Colonic mucosa (tissue), 4 donors: Measurements from ENCODE around the gene ING1. TPM values are rescaled to one million over a fixed set of nuclear protein-coding genes. Genes with fewer than 3 reads are reported as not detected.
"Not testable (repeated sequence)": the region's sequence is repeated elsewhere in the genome, so short reads cannot be mapped to it uniquely, and the experiment has no call there.

ENCODE experiments used
- DNase-seq: peaks from one replicate; pipeline ENCODE4 v3.0.0-alpha.2; 2020
- H3K27ac ChIP-seq: fragments of 200-600 bp; one replicate; pipeline ENCODE4 v1.8.0; 2021
- H3K27me3 ChIP-seq: fragments of 200-600 bp; one replicate; pipeline ENCODE4 v1.8.0; 2021
- H3K36me3 ChIP-seq: fragments of 200-600 bp; one replicate; pipeline ENCODE4 v1.8.0; 2021
- H3K4me1 ChIP-seq: fragments of 200-600 bp; one replicate; pipeline ENCODE4 v1.8.0; 2021; ENCODE audit warnings: mild to moderate bottlenecking
- H3K4me3 ChIP-seq: fragments of 200-600 bp; one replicate; pipeline ENCODE4 v1.8.0; 2021
- H3K9ac ChIP-seq, 2 donors: one replicate each; pipeline ENCODE4 v1.7.0; 2013; ENCODE audit warnings: control low read depth in 2 of 2, low read depth in 2 of 2, low read length in 2 of 2
- H3K9me3 ChIP-seq: fragments of 200-600 bp; one replicate; pipeline ENCODE4 v1.8.0; 2021
- CTCF ChIP-seq: fragments of 200-600 bp; IDR thresholded peaks from one replicate; pipeline ENCODE4 v1.8.0; 2022; ENCODE audit warnings: antibody characterized with exemption, mild to moderate bottlenecking
- intact Hi-C: fragments of 100-400 bp; cut with DNase I; formaldehyde crosslinking; loops from one replicate; pipeline ENCODE4 v1.14.1; 2022
- total RNA-seq, 2 donors: library from RNA; stranded (reverse); fragmentation: NEBNext Ultra II Directional in 1 of 2; extraction: Animal tissue kit (Norgen Biotek cat#: 25700) in 1 of 2; gene quantifications; one replicate each; pipeline ENCODE4 v1.2.1, GENCODE V29; 2021
- donor health status: healthy.
- donor health status: DM: no; HTN: no; CAD: no.
- donor health status: DM: no; HTN: no; CAD: no.

Gene ING1
- total RNA-seq, 2 donors from 2014 or later: 17.4 to 17.9 TPM

GRCh38 chr13:110722971-110723370 is 9.5 kb downstream of the ING1 start:
- intact Hi-C loops: no loop called here
- no peak for TF ChIP-seq CTCF
- no peaks in the 10 kb centered on the region for H3K36me3 ChIP-seq
- H3K27me3 ChIP-seq: no peaks in the 10 kb centered on the region
- no peak for DNase-seq
- H3K27ac ChIP-seq: no peak overlapping the region
- H3K9ac ChIP-seq: no peak overlapping the region
- no peaks in the 10 kb centered on the region for H3K9me3 ChIP-seq
- no peak overlapping the region for H3K4me3 ChIP-seq
- H3K4me1 ChIP-seq: peaks cover 3% of the 10 kb centered on the region

GRCh38 chr13:110723598-110723997 is 10.1 kb downstream of the ING1 start:
- no peak overlapping the region for H3K4me3 ChIP-seq
- no peaks in the 10 kb centered on the region for H3K4me1 ChIP-seq

GRCh38 chr13:110726153-110726552 is 12.7 kb downstream of the ING1 start:
- intact Hi-C loops, H3K27me3 ChIP-seq, H3K9me3 ChIP-seq, H3K27ac ChIP-seq, DNase-seq, H3K9ac ChIP-seq, H3K36me3 ChIP-seq, H3K4me3 ChIP-seq, H3K4me1 ChIP-seq: not testable (repeated sequence)

More at GRCh38 chr13:110723598-110723997, 10.1 kb downstream of the ING1 start:
- Histone ChIP-seq H3K9ac (no peak overlapping the region), H3K9me3 (no peaks in the 10 kb centered on the region), H3K27me3 (no peaks in the 10 kb centered on the region), H3K36me3 (no peaks in the 10 kb centered on the region), H3K27ac (no peak overlapping the region)
- TF ChIP-seq CTCF: no peak
- no peak for DNase-seq
- intact Hi-C loops: no loop called here

GRCh38 chr13:110726726-110727125 is 13.2 kb downstream of the ING1 start:
- Histone ChIP-seq H3K27ac (no peak overlapping the region), H3K9ac (no peak overlapping the region), H3K27me3 (no peaks in the 10 kb centered on the region), H3K4me1 (no peaks in the 10 kb centered on the region), H3K9me3 (no peaks in the 10 kb centered on the region), H3K4me3 (no peak overlapping the region), H3K36me3 (no peaks in the 10 kb centered on the region)
- no peak for TF ChIP-seq CTCF
- no peak for DNase-seq
- intact Hi-C loops: no loop called here

GRCh38 chr13:110731072-110731471 is 17.6 kb downstream of the ING1 start:
- intact Hi-C loops: no loop called here
- H3K4me3 ChIP-seq: no peak overlapping the region
- DNase-seq: no peak
- H3K4me1 ChIP-seq: no peaks in the 10 kb centered on the region
- H3K9ac ChIP-seq: no peak overlapping the region
- no peaks in the 10 kb centered on the region for H3K27me3 ChIP-seq
- no peak overlapping the region for H3K27ac ChIP-seq
- H3K9me3 ChIP-seq: no peaks in the 10 kb centered on the region
- no peaks in the 10 kb centered on the region for H3K36me3 ChIP-seq
- TF ChIP-seq CTCF: no peak

- Histone ChIP-seq H3K36me3 (no peaks in the 10 kb centered on the region), H3K27me3 (no peaks in the 10 kb centered on the region), H3K4me3 (no peak overlapping the region), H3K4me1 (no peaks in the 10 kb centered on the region), H3K9ac (no peak overlapping the region), H3K27ac (no peak overlapping the region), H3K9me3 (no peaks in the 10 kb centered on the region)
- intact Hi-C loops: no loop called here
- TF ChIP-seq CTCF: no peak
- DNase-seq: no peak
Observed at GRCh38 chr13:110734561-110734960, 21.1 kb downstream of the ING1 start.
